ENCODE results near the gene LRRC73.

DNA sequence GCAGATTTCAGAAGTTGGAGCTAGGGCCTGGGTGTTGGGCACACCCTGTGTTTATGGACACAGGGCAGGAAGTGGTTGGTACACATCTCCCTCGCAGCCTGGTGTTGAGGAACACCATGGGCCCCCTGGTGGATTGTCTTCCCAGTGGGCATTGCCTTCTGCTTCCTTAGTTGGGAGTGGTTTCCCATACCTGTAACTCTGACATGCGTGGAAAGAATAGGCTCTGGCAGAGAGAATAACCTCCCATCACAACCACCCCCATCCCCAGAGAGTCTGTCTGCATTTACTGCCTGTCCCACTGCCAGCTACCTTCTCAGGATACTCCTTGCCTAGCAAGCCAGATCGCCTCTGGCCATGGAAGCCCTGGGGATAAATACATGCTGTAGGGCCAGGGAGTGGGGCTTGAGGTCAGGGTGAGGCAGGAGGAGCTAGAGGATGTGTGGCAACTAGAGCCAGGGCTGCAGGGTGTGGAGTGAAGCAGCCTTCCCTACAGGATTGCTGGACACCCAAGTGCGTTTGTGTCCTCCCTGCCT is 14.7 kb downstream of the LRRC73 start:
- TF ChIP-seq MYC (IDR thresholded peaks at IDR 0.05; ENCODE audit: low read depth, low read length): no peak
- no peak for TF ChIP-seq POLR2A (IDR thresholded peaks at IDR 0.05; ENCODE audit: extremely low read depth, insufficient read length)
- TF ChIP-seq, protein P1, sequence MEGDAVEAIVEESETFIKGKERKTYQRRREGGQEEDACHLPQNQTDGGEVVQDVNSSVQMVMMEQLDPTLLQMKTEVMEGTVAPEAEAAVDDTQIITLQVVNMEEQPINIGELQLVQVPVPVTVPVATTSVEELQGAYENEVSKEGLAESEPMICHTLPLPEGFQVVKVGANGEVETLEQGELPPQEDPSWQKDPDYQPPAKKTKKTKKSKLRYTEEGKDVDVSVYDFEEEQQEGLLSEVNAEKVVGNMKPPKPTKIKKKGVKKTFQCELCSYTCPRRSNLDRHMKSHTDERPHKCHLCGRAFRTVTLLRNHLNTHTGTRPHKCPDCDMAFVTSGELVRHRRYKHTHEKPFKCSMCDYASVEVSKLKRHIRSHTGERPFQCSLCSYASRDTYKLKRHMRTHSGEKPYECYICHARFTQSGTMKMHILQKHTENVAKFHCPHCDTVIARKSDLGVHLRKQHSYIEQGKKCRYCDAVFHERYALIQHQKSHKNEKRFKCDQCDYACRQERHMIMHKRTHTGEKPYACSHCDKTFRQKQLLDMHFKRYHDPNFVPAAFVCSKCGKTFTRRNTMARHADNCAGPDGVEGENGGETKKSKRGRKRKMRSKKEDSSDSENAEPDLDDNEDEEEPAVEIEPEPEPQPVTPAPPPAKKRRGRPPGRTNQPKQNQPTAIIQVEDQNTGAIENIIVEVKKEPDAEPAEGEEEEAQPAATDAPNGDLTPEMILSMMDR (IDR thresholded peaks at IDR 0.05; ENCODE audit: low read depth, low read length): no peak
